ENCODE measurements around the gene THBS3.

DNA sequence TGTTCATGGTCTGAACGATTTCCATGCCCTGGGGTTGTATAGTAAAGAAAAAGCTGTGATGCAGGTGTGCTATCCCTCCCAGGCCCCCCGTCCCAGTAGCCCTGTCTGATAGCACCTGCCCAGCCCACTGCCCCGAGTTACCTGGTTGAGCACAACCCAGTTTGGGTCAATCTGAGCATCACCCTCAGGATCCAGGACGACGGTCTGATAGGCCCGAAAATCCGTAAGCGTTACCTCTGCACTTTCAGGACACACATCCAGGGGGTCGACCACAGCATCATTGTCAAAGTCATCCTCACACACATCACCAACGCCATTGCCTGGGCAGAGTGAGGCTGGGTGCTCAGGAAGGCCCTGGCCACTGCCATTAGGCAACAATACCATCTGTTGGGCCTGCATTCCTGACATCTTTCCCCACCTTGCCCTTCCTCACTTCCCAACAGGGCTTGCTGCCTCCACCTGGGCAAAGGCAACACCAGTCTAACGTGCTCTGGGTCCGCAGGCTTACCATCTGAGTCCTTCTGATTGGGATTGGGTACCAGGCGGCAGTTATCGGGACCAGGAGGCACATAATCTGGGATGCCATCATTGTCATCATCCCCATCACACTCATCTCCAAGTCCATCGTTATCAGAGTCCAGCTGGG, 9.7 kb downstream of the THBS3 start:
- TF ChIP-seq GATA2 (IDR thresholded peaks at IDR 0.05; ENCODE audit: low read depth, low read length) (no peak), GATA3 (IDR thresholded peaks at IDR 0.05; ENCODE audit: low read depth, low read length) (no peak)
